ENCODE results near the gene PREX1. TPM values are rescaled to one million over a fixed set of nuclear protein-coding genes. Genes with fewer than 3 reads are reported as not detected.

PREX1 gene
- total and polyA plus RNA-seq, 2 experiments from 2014 or later: 2.4 to 10.3 TPM

GRCh38 chr20:48801197-48801596 lies 26.6 kb downstream of the PREX1 start:
- Histone ChIP-seq H3K4me2 (no peak overlapping the region), H3K4me1 (ENCODE audit: insufficient read depth) (peaks cover 13% of the 10 kb centered on the region; the same call in 1 of the 2 replicates), H3K79me2 (replicated peaks; ENCODE audit: insufficient read depth) (no peaks in the 10 kb centered on the region), H3K27me3 (ENCODE audit: insufficient read depth) (no peaks in the 10 kb centered on the region), H2AFZ (no peak overlapping the region), H3K4me3 (no peak overlapping the region), H3K27ac (ENCODE audit: low read depth) (no peak overlapping the region), H3F3A (replicated peaks; ENCODE audit: low read depth) (no peaks in the 10 kb centered on the region), H3K36me3 (ENCODE audit: insufficient read depth) (no peaks in the 10 kb centered on the region), H4K20me1 (replicated peaks; ENCODE audit: insufficient read depth) (no peaks in the 10 kb centered on the region), H3K9me2 (ENCODE audit: insufficient read depth) (no peaks in the 10 kb centered on the region)
- Mint-ChIP-seq H3K4me3 (no peak overlapping the region), H3K27ac (no peak overlapping the region), H3K27me3 (ENCODE audit: insufficient read depth, low read depth, poor library complexity) (peaks cover 8% of the 10 kb centered on the region), H3K36me3 (ENCODE audit: low read depth) (peaks cover 9% of the 10 kb centered on the region; the same call in 2 of the 3 replicates), H3K9me3 (no peaks in the 10 kb centered on the region; the same call in 2 of the 3 replicates), H3K4me1 (peaks cover 20% of the 10 kb centered on the region)
- TF ChIP-seq CREB1 (CRISPR knock-in tag; IDR thresholded peaks at IDR 0.05; ENCODE audit: low read depth) (no peak), EZH2phosphoT487 (IDR thresholded peaks at IDR 0.05; ENCODE audit: unreplicated experiment) (no peak), ZNF114 (CRISPR knock-in tag; IDR thresholded peaks at IDR 0.05) (no peak), NANOG (IDR thresholded peaks at IDR 0.05; ENCODE audit: borderline replicate concordance) (no peak), EZH2 (IDR thresholded peaks at IDR 0.05; ENCODE audit: low read depth, unreplicated experiment) (no peak), POLR2AphosphoS5 (IDR thresholded peaks at IDR 0.05; ENCODE audit: low read depth) (no peak), CTCF (conservative IDR thresholded peaks at IDR 0.05; ENCODE audit: low read depth in 2 of 2) (no peak), JUNB (IDR thresholded peaks at IDR 0.05; ENCODE audit: unreplicated experiment) (no peak), ETS1 (IDR thresholded peaks at IDR 0.05) (no peak), ZNF331 (CRISPR knock-in tag; IDR thresholded peaks at IDR 0.05; ENCODE audit: low read depth) (no peak)
- TF ChIP-seq, protein P1, sequence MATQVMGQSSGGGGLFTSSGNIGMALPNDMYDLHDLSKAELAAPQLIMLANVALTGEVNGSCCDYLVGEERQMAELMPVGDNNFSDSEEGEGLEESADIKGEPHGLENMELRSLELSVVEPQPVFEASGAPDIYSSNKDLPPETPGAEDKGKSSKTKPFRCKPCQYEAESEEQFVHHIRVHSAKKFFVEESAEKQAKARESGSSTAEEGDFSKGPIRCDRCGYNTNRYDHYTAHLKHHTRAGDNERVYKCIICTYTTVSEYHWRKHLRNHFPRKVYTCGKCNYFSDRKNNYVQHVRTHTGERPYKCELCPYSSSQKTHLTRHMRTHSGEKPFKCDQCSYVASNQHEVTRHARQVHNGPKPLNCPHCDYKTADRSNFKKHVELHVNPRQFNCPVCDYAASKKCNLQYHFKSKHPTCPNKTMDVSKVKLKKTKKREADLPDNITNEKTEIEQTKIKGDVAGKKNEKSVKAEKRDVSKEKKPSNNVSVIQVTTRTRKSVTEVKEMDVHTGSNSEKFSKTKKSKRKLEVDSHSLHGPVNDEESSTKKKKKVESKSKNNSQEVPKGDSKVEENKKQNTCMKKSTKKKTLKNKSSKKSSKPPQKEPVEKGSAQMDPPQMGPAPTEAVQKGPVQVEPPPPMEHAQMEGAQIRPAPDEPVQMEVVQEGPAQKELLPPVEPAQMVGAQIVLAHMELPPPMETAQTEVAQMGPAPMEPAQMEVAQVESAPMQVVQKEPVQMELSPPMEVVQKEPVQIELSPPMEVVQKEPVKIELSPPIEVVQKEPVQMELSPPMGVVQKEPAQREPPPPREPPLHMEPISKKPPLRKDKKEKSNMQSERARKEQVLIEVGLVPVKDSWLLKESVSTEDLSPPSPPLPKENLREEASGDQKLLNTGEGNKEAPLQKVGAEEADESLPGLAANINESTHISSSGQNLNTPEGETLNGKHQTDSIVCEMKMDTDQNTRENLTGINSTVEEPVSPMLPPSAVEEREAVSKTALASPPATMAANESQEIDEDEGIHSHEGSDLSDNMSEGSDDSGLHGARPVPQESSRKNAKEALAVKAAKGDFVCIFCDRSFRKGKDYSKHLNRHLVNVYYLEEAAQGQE (IDR thresholded peaks at IDR 0.05; ENCODE audit: unreplicated experiment): no peak
- DNase-seq (ENCODE audit: low spot score): no peak
- ATAC-seq: no peak
